ENCODE data around the gene REPS1.

GRCh38 chr6:139037490-139037889 is 49.4 kb upstream of the REPS1 start:
- no peak for TF ChIP-seq CTCF (IDR thresholded peaks at IDR 0.05)
- TF ChIP-seq POLR2A (IDR thresholded peaks at IDR 0.05) = no peak
